Smooth muscle cell of the brain vasculature (primary cell): ENCODE results near the gene RBM47.
"Not testable (repeated sequence)": the region's sequence is repeated elsewhere in the genome, so short reads cannot be mapped to it uniquely, and the experiment has no call there.

Source experiments
- DNase-seq: peaks from one replicate; pipeline ENCODE4 v3.0.0-alpha.2; 2012; ENCODE audit warnings: low read depth, low spot score

The RBM47 gene

DNA sequence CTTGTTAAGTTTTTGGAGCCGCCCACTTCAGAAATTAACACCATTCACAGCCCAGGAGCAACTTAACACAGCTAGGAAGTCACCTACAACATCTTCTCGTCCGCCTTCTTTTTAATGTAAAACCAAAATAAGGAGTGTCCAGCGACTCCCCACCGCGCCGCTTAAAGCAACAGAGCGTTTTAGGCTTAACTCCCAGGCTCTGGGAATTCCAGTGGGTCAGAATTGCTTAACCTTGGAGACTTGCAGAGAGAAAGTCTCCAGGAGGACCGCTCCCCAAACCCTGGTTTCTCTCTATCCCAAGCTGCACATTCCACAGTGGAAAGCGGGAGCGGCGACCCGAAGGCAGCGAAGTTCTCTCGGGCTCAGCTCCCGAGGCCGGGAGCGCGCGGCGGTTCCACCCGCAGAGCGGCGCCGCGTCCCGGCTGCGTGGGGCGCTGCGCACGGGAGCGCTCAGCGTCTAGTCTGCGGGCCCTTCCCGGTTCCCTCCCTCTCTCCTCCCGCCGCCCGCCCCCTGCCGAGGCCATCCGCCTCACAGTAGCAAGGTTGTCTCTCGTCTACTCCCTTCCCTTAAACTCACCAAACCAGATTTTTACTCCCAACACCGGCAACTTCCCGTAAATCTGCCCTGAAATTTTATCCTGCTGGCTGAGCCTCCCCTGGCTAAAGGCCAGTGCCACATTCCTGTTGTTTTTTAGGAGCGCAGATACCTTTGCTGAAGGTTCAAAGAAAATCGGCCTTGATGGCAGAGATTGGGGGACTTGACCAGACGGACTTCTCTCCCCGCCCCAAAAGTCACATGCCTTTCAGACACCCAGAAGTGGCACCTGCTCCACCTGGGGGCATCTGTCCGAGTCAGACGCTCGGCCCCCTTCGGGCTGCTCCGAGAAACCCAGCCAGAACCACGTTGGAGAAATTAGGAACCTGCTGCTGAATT, at the start of gene RBM47:
Gene RBM47, minus strand, starts transcription at position 464 of the 934 bp plus-strand sequence. CDS start 190,971 bp downstream, outside the sequence.
- no peak for DNase-seq

DNA sequence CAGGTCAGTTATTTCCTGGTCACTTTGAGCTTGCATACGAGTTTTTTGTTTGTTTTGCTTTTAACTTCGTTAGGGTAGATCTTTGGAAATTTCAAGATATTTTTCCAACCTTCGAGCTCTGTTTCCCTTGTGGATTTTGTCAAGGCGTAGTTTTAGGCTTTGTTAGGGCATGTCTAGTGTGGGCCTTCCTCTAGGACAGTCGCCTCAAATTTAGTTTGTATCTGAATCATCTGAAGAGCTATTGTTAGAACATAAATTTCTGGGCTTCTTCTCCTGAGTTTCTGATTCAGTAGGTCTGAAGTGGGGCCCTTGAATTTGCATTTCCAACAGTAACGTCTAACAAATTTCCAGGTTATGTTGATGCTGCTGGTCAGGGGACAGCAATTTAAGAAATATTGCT, 48.8 kb upstream of the RBM47 start:
- DNase-seq: no peak

DNA sequence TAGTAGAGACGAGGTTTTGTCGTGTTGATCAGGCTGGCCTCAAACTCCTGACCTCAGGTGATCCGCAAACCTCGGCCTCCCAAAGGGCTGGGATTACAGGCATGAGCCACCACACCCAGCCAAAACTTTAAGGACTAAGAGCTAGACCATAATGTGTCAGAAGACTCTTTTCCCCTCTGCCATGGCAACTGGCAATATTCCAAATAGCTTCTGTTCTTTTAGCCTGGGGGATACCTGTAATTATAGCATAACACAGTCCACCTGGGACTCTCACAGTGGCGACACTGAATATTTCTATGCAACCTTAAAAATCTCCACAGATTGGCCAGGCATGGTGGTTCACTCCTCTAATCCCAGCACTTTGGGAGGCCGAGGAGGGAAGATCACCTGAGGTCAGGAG, 45.5 kb upstream of the RBM47 start:
- no peak for DNase-seq

- peak; percentile 35 for DNase-seq
Measured at GRCh38 chr4:40672528-40673522, 43.2 kb upstream of the RBM47 start.

DNA sequence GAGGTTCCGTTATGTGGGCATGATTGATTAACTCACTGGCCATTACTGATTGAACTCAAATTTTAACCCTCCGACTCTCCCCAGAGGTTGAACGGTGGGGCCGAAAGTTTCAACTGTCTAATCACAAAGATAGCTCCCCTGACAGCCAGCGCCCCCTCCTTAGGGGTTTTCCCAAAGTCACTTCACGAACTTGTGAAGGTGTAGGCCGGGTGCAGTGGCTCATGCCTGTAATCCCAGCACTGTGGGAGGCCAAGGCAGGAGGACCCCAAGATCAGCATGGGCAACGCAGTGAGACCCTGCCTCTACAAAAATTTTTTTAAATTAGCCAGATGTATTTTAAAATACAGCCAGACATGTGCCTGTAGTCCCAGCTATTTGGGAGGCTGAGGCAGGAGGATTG, 39.8 kb upstream of the RBM47 start:
- no peak for DNase-seq

DNA sequence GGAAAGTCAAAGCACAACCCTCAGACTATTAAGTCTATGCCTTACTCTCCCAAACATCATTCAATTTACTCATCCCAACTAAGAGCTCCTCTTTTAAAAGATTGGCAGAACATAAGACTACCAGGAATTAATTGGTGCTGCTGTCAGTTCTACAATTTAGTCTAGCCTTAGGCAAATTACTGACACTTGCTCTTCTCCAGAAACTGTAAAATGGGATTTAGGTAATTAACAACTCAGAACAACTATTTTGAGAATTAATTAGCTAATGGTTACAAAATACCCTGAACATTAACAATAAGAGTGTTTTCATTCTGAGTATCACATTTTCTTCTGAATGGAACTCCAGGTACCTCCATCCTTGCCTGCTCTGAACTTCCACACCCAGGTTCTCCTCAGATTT, 36.2 kb upstream of the RBM47 start:
- no peak for DNase-seq

GRCh38 chr4:40662962-40663604, 33.4 kb upstream of the RBM47 start:
- peak; percentile 12 for DNase-seq

DNA sequence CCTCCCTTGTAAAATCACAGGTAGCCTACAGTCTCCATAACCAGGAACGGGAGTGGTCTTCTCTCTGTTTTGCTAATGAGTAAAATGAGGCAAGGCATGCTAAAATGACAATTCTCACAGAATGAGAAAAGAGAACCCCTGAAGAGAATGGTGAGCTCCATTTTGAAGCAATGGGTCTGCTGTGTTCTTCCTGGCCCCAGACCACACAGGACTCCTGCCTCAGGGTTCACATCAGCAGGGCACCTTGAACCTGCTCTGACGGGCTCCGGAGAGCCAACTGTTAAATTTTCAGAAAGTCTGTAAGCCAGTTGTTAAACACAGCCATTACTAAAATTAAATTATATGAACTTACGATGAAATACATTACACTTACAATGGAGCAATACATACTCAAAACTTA, 32.1 kb upstream of the RBM47 start:
- DNase-seq: no peak

GRCh38 chr4:40656201-40656863, 26.7 kb upstream of the RBM47 start:
- DNase-seq: no peak

GRCh38 chr4:40651280-40651679, 21.6 kb upstream of the RBM47 start:
- no peak for DNase-seq

GRCh38 chr4:40649321-40649720, 19.7 kb upstream of the RBM47 start:
- no peak for DNase-seq

GRCh38 chr4:40648742-40649281, 19.1 kb upstream of the RBM47 start:
- DNase-seq: no peak

- no peak for DNase-seq
Measured at GRCh38 chr4:40648131-40648530, 18.5 kb upstream of the RBM47 start.

GRCh38 chr4:40645586-40645985, 15.9 kb upstream of the RBM47 start:
- no peak for DNase-seq

GRCh38 chr4:40632080-40632479, 2.4 kb upstream of the RBM47 start:
- no peak for DNase-seq

DNA sequence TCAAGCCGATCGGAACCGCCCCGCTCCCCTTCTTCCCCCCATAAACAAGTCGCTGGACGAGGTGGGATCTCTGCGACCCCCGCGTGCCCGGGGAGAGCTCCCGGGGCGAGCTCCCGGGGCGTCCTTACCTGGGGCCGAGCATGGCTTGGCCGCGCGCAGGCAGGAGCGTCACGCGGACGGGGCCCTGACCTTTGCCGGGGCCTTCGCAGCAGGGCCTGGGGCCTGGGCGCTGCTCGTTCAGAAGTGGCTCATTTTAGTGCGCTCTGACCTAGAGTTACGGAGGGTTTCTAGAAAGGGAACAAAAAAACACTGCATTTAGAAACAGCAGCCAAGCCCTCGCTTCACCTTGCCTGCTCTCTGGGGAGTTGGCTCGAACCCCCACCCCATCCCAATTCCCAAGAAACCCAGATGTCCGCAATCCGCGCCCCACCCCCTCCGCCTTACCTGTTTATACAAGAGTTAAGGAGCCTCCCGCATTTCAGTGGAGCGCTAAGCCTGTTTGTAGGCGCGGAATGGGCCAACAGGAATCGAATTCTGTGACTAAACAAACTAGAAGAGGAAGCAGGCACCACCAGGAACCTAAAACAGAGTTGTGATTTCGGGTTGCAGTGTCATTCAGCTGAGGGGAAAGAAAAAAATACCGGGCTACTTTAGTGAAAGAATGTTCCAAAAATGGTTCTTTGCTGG, 814 bp upstream of the RBM47 start:
- no peak for DNase-seq

DNA sequence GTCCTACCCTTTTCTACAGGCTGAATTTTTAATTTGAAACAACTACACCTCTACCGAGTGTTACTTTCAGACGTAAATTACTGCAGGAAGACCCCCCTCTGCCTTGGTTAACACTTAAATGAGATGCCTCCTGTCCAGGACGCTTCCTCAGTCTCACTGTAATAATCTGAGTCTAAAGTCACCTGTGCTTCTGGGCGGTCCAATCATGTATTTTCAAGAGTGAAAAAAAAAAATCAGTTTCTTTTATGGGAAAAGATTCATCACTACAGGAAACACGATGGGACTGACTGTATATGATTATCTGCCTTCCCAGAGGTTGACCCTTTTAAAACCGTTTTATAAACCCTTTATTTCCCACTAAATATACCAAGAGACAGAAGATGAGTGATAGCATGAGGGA, 776 bp downstream of the RBM47 start:
- no peak for DNase-seq

DNA sequence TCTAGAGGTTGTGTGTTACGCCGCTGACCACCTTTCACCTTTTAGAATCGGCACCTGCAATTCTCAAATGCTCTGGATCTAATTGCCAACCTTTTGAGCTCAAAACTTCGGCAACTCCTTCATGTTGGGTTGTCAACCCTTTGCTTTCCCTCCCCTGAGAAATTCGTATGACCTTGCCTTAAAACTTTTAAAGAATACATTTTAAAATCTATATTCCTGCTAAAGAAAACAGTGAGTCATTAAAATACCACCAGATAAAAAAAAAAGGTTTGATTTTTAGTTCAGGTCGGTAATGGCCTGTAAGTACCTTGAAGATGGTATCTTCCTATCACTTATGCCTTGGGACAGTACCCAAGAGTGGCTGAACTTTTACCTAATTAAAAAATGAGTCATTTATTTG, 1.3 kb downstream of the RBM47 start:
- not testable (repeated sequence) for DNase-seq

- no peak for DNase-seq
Measured at GRCh38 chr4:40627540-40627939, 2.1 kb downstream of the RBM47 start.
